GM12874 (cell line): ENCODE measurements around the gene TYROBP.

Experiments used
- TF ChIP-seq, protein P1 (sequence below): IDR thresholded peaks from 2 replicates; pipeline ENCODE4 v1.5.1; 2011; ENCODE audit warnings: low read depth, mild to moderate bottlenecking, control low read depth, low read length, moderate library complexity; ENCODE audit not compliant: insufficient read depth

TYROBP gene

GRCh38 chr19:35871611-35872010 is 36.5 kb downstream of the TYROBP start:
- TF ChIP-seq, protein P1, sequence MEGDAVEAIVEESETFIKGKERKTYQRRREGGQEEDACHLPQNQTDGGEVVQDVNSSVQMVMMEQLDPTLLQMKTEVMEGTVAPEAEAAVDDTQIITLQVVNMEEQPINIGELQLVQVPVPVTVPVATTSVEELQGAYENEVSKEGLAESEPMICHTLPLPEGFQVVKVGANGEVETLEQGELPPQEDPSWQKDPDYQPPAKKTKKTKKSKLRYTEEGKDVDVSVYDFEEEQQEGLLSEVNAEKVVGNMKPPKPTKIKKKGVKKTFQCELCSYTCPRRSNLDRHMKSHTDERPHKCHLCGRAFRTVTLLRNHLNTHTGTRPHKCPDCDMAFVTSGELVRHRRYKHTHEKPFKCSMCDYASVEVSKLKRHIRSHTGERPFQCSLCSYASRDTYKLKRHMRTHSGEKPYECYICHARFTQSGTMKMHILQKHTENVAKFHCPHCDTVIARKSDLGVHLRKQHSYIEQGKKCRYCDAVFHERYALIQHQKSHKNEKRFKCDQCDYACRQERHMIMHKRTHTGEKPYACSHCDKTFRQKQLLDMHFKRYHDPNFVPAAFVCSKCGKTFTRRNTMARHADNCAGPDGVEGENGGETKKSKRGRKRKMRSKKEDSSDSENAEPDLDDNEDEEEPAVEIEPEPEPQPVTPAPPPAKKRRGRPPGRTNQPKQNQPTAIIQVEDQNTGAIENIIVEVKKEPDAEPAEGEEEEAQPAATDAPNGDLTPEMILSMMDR: no peak

GRCh38 chr19:35870798-35871197 is 37.3 kb downstream of the TYROBP start:
- TF ChIP-seq, protein P1: no peak

DNA sequence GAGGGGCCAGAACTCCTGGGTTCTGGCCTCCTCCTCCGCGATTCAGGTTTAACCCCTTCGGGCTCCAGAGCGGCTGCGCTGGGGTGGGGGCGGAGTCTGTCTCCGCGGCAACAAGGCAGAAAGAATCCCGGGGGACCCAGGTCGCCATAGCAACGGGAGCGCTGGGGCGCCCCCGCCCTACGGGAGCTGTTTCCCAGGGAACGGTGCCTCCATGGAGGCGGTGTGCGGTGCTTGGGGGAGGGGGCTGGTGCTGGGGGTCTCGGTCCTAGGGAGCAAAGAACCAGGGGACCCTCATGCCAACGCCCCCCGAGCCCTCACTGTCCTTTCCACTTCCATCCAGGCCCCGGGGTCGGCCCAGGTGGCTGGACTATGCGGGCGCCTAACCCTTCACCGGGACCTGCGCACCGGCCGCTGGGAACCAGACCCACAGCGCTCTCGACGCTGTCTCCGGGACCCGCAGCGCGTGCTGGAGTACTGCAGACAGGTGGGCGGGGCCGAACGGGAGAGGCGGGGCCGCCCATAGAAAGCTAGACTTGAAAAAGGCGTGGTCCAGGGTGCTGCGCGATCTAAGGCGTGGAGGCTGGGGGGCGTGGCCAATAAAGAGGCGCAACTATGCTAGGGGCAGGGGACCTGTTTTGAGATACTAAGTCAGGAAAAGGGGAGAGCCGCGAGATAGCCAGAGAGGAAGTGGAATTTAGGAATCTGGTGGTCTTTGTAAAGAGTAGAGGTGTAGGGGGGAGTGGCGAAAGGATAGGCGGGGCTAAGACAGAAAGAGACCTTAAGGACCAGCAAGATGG is 38.6 kb downstream of the TYROBP start:
- TF ChIP-seq, protein P1: no peak

DNA sequence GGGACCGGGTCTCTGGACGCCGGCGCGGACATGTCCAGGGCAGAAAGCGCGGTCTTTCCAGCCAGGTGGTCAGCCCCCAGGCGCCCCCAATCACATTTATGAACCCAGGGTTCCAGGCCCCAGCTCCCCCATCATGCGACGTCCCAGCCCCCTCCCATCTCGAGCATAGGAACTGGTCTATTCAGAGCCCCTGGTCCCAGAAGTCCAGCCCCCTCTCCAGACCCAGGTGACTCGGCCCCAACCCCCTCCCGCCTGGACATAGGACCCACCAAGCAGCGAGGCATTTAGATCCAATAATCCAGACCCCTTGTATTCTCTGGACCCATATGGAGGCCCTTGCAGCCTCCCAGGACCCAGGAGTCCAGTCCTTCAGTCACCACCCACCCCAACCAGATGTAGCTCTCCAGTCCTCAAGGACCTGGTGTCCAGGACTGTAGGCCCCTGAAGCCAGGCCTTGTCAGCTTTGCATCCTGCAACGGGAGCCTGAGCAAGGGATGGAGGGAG is 39.2 kb downstream of the TYROBP start:
- TF ChIP-seq, protein P1: no peak

DNA sequence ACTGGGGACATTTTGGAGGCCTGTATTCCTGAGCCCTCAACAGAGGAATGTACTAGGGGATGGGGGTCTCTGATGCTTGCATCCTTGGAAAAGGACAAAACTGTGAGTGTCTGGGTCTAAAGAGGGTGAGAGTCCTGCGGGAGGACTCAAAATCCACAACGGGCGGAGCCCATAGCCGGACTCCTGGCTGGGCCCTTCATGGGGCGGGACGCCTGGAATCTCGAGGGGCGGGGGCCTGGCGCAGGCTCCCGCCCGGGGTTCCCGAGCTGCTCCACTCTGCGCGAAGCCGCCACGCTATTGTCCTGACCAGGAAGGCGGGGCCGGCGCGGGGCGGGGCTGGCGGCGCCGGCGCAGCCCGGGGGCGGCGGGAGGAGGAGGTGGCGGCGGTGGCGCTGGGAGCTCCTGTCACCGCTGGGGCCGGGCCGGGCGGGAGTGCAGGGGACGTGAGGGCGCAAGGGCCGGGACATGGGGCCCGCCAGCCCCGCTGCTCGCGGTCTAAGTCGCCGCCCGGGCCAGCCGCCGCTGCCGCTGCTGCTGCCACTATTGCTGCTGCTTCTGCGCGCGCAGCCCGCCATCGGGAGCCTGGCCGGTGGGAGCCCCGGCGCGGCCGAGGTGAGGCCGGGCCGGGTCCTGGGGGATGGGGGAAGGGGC is 39.8 kb downstream of the TYROBP start, which contains the start of gene APLP1:
Gene APLP1 (plus strand): TSS at position 403 of the 651 bp plus-strand sequence. CDS start 63 bp downstream, at position 466.
- TF ChIP-seq, protein P1: no peak

- TF ChIP-seq, protein P1: no peak
Observed at GRCh38 chr19:35863018-35863417, 45.1 kb downstream of the TYROBP start.

DNA sequence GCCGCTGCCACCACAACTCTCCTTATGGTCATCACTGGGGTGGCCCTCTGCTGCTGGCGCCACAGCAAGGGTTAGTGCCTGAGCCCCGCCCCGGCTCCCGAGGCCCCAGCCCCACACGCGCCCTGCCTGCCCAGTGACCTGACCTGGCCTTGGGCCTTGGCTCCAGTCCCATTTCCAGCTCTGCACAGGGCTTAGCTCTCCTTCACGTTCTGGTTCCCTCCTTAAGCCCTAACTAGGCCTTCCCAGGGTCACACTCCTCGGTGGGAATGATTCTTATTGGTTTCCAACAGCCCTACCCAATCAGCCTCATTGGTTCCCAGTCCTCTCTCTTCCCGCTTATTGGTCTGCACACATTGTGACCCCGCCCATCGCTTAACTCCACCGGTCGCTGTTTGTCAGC is 45.6 kb downstream of the TYROBP start:
- TF ChIP-seq, protein P1: no peak
